Measurements from ENCODE around the gene GPATCH2. TPM values are rescaled to one million over a fixed set of nuclear protein-coding genes. Genes with fewer than 3 reads are reported as not detected.
"Not testable (repeated sequence)": the region's sequence is repeated elsewhere in the genome, so short reads cannot be mapped to it uniquely, and the experiment has no call there.

GPATCH2 gene
- total RNA-seq, 1 experiment from 2014 or later: 8.4 TPM

GRCh38 chr1:217590598-217590997 is 40.3 kb downstream of the GPATCH2 start:
- in situ Hi-C loops (cut with HindIII; ENCODE audit: low pct_unique_long_range_greater_than_20kb, low sequenced_read_pairs): no loop called here
- DNase-seq (ENCODE audit: low read depth): no peak

- in situ Hi-C loops (cut with HindIII; ENCODE audit: low pct_unique_long_range_greater_than_20kb, low sequenced_read_pairs): no loop called here
- no peak for DNase-seq (ENCODE audit: low read depth)
Measured at GRCh38 chr1:217586586-217586985, 44.3 kb downstream of the GPATCH2 start.

GRCh38 chr1:217585577-217585976 is 45.3 kb downstream of the GPATCH2 start:
- no peak for DNase-seq (ENCODE audit: low read depth)
- in situ Hi-C loops (cut with HindIII; ENCODE audit: low pct_unique_long_range_greater_than_20kb, low sequenced_read_pairs): no loop called here

DNA sequence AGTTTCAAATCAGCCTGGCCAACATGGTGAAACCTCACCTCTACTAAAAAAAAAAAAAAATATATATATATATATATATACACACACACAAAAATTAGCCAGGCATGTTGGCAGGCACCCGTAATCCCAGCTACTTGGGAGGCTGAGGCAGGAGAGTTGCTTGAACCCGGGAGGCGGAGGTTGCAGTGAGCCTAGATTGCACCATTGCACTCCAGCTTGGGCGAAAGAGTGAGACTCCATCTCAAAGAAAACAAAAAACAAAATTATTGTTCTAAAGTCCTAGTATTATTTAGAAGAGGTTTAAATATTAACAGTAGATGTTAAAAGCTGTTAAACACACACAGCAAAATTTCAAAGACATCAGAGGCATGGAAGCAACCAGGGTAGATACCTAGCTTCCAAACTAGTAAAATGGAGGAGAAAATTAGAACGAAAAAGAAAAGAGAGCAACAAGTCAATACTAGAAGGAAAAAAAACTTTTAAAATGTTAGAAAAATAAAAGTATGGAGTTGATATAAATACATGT is 46.5 kb downstream of the GPATCH2 start:
- in situ Hi-C loops (cut with HindIII; ENCODE audit: low pct_unique_long_range_greater_than_20kb, low sequenced_read_pairs): not testable (repeated sequence)

DNA sequence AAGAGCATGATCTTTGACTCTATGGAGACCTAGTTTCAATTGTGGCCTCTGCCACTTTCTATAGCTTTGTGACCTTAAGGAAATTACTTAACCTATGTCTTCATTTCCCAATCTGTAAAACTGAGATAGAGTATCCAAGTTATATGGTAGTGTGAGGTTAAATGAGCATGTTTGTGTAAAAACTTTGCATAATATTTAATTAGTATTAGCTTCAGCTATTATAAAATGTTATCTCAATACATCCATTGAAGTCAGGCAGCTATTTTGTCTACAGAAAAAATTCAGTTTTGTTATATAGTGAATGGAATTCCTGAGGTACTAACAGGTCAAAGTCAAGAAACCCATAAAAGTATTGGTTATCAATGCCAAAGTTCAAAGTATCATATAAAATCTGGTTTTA is 53.6 kb downstream of the GPATCH2 start:
- DNase-seq (ENCODE audit: low read depth): no peak
- in situ Hi-C loops (cut with HindIII; ENCODE audit: low pct_unique_long_range_greater_than_20kb, low sequenced_read_pairs): no loop called here

More for the DNA sequence above, 46.5 kb downstream of the GPATCH2 start:
- DNase-seq (ENCODE audit: low read depth): not testable (repeated sequence)

- DNase-seq (ENCODE audit: low read depth): no peak
- in situ Hi-C loops (cut with HindIII; ENCODE audit: low pct_unique_long_range_greater_than_20kb, low sequenced_read_pairs): no loop called here
Measured at GRCh38 chr1:217574265-217574949, 56.5 kb downstream of the GPATCH2 start.

- in situ Hi-C loops (cut with HindIII; ENCODE audit: low pct_unique_long_range_greater_than_20kb, low sequenced_read_pairs): no loop called here
- no peak for DNase-seq (ENCODE audit: low read depth)
Measured at GRCh38 chr1:217569021-217569420, 61.9 kb downstream of the GPATCH2 start.

DNA sequence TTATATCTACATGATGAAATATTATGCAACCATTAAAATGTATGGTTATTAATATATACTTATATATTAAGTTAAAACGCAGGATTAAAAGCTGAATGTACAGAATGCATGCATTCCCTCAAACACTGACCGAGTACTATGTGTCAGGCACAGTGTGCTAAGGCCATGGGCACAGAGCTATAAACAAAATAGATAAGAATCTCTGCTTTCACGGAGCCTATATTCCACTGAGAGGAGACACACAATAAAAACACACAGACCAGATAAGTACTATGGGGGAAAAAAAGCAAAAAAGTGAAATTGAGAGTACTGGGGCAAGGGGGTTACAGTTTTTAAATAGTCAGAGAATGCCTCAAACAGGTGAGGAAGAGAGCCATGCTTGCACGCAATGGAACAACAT is 62.7 kb downstream of the GPATCH2 start:
- in situ Hi-C loops (cut with HindIII; ENCODE audit: low pct_unique_long_range_greater_than_20kb, low sequenced_read_pairs): no loop called here
- DNase-seq (ENCODE audit: low read depth): no peak

GRCh38 chr1:217564833-217565232 is 66.1 kb downstream of the GPATCH2 start:
- DNase-seq (ENCODE audit: low read depth): no peak
- in situ Hi-C loops (cut with HindIII; ENCODE audit: low pct_unique_long_range_greater_than_20kb, low sequenced_read_pairs): no loop called here

GRCh38 chr1:217564207-217564606 is 66.7 kb downstream of the GPATCH2 start:
- in situ Hi-C loops (cut with HindIII; ENCODE audit: low pct_unique_long_range_greater_than_20kb, low sequenced_read_pairs): no loop called here

DNA sequence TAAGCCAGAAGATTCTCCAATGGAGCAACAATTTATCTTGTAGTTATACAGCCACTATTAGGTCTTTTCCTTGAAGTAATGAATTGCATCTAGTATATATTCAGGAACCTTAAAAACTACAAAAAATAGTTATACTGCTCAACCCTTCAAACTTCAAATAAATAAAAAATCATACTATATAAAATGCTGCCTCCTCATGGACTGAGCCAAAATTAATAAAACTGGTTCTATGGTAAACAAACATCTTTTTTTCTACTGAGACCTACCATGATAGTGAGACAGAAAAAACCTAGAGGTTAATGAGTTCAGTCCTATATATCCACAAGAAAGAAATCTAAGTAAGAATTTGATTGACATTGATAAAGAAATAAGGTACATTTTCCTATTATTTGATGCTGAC is 67.7 kb downstream of the GPATCH2 start:
- in situ Hi-C loops (cut with HindIII; ENCODE audit: low pct_unique_long_range_greater_than_20kb, low sequenced_read_pairs): no loop called here
- no peak for DNase-seq (ENCODE audit: low read depth)

More at GRCh38 chr1:217564207-217564606, 66.7 kb downstream of the GPATCH2 start:
- no peak for DNase-seq (ENCODE audit: low read depth)

- in situ Hi-C loops (cut with HindIII; ENCODE audit: low pct_unique_long_range_greater_than_20kb, low sequenced_read_pairs): no loop called here
Measured at GRCh38 chr1:217562229-217562878, 68.5 kb downstream of the GPATCH2 start.

GRCh38 chr1:217561446-217561845 is 69.4 kb downstream of the GPATCH2 start:
- in situ Hi-C loops (cut with HindIII; ENCODE audit: low pct_unique_long_range_greater_than_20kb, low sequenced_read_pairs): no loop called here

More at GRCh38 chr1:217562229-217562878, 68.5 kb downstream of the GPATCH2 start:
- DNase-seq (ENCODE audit: low read depth): peak; percentile 58

DNA sequence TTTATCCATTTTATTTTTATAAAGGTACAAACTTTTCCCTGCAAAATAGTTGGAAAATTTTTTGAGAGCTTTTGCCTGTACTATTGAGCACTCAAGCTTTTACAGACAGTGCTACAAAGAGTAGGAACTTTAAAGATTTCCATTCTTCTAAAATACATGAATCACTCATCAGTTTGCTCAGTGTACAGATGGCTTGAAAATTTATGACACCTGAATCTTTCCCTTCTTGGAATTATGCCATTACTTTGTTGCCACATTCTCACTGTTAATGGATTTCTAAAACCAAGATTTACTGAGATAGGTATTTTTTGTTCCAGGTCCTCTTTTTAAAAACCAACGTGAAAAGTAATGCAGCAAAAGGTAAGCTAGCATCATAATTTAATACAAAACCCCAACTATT is 76.0 kb downstream of the GPATCH2 start:
- no peak for DNase-seq (ENCODE audit: low read depth)
- in situ Hi-C loops (cut with HindIII; ENCODE audit: low pct_unique_long_range_greater_than_20kb, low sequenced_read_pairs): no loop called here

More at GRCh38 chr1:217561446-217561845, 69.4 kb downstream of the GPATCH2 start:
- no peak for DNase-seq (ENCODE audit: low read depth)

DNA sequence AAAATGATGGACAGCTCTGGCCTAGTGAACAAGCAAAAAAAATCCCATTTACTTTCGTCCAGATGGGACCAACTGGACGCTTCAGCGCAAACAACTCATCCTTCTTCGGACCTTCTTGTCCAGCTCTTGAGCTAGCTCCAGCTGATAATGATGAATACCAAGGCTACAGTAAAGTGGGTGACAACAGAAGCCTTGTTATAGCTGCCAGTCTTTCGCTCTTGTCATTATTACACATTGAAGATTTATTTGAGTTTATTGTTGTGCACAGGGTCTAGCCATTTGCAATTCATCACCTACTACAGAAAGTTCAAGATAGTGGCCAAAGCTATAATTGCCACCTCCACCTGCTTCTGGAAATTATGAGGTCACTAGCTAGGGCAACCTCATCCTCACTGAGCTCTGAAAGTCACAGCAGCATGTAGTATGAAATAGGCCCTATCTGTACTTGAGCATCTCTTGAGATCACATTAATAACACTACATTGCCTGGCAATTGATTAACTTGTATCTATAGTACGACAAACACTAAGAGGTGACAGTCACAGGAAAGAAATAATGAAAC is 76.9 kb downstream of the GPATCH2 start:
- DNase-seq (ENCODE audit: low read depth): no peak
- in situ Hi-C loops (cut with HindIII; ENCODE audit: low pct_unique_long_range_greater_than_20kb, low sequenced_read_pairs): no loop called here

DNA sequence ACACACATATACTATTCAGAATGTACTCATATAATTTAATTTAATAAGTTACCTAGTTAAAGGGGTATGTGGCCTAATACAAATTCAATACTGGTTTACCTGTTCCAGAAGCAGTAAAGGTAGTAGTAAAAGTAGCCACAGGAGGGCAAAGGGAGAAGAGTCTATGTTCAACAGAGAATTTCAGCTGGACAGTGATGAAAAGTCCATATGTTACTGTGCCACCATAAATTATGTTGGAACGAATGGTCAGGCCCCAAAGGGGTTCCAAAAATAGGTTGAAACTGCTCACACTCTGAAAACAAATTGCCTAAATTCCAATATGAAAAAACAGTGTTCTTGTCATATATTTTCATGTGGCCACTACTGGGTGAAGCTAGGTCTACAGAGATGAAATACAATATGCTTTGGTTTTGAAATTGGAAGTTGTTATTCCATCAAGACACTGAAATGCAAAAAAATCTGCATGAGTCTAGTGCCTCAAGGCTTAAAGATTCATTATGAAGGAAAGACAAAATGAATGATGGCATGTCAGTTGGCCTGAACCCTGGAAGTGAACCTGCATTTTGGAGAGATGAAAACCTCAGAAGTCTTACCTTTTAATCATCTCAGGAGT is 78.4 kb downstream of the GPATCH2 start:
- in situ Hi-C loops (cut with HindIII; ENCODE audit: low pct_unique_long_range_greater_than_20kb, low sequenced_read_pairs): no loop called here
- DNase-seq (ENCODE audit: low read depth): no peak

DNA sequence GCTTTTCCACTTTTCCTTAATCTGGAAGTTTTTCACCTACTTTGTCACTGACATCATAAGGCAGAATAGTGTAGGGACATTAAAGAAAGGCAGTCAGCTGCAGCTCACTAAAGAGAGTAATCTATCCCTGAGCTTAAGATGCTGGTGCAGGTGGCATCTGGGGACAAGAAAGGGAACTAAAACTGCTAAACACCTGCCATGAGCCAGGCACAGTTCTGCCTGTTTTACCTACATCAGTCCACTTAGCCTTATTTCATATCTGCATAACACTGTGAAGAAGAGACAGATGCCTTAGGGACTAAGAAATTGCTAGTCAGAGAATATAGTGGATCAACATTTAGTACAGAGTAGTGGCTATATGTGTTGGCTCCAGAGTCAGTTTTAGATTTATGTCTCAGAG is 88.1 kb downstream of the GPATCH2 start:
- in situ Hi-C loops (cut with HindIII; ENCODE audit: low pct_unique_long_range_greater_than_20kb, low sequenced_read_pairs): no loop called here
- no peak for DNase-seq (ENCODE audit: low read depth)

DNA sequence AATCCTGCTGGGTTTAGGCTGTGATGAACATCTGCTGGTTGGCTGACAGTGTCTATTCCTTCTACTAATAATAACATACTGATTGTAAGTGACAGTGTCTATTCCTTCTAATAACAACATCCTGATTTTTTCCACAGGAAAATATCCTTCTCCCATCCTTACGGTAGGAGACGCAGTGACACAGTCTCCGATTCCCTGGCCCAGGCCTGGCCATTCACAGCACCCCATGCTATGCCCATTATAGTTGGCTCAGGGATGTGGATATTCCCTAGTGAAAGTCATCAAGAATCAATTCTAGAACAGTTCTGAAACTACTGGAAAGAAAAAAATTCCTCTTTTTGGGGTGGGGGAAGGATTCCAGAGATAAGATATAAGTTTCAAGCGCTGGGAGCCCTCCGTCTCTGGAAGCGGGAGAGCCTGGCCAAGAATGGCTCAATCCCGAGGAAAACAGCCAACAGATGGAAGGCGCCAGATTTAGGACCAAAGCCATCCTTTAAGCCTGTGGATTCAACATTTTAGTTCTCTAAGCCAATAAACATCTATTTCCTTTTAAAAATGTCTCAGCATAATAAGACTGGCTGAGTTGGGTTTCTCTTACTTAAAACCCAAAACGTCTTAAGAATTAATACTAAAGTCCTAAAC is 88.6 kb downstream of the GPATCH2 start:
- in situ Hi-C loops (cut with HindIII; ENCODE audit: low pct_unique_long_range_greater_than_20kb, low sequenced_read_pairs): no loop called here
- DNase-seq (ENCODE audit: low read depth): no peak

Measured in Caki2 (cell line).